Activated T-cell treated with anti-CD3 and anti-CD28 coated beads for 48 hours (primary cell): Measurements from ENCODE around the gene ANKRD33B.

Experiments
- DNase-seq: peaks from one replicate; pipeline ENCODE4 v3.0.0-alpha.2; 2020; ENCODE audit warnings: low read depth

The ANKRD33B gene

GRCh38 chr5:10579536-10580521, 16.0 kb downstream of the ANKRD33B start:
- no peak for DNase-seq

- DNase-seq, result no peak
Observed at GRCh38 chr5:10580531-10581423, 16.9 kb downstream of the ANKRD33B start.

GRCh38 chr5:10581424-10581748, 17.5 kb downstream of the ANKRD33B start:
- DNase-seq, result no peak

- DNase-seq, result no peak
Observed at GRCh38 chr5:10581867-10582511, 18.1 kb downstream of the ANKRD33B start.

GRCh38 chr5:10582512-10582897, 18.6 kb downstream of the ANKRD33B start:
- DNase-seq, result no peak

GRCh38 chr5:10583663-10584572, 20.0 kb downstream of the ANKRD33B start:
- no peak for DNase-seq

- no peak for DNase-seq
Observed at GRCh38 chr5:10584714-10585517, 21.0 kb downstream of the ANKRD33B start.

GRCh38 chr5:10585518-10585915, 21.6 kb downstream of the ANKRD33B start:
- DNase-seq, result no peak

- no peak for DNase-seq
Observed at GRCh38 chr5:10586008-10586407, 22.1 kb downstream of the ANKRD33B start.

- no peak for DNase-seq
Observed at GRCh38 chr5:10586555-10586954, 22.7 kb downstream of the ANKRD33B start.

GRCh38 chr5:10588109-10588775, 24.4 kb downstream of the ANKRD33B start:
- DNase-seq, result no peak

- DNase-seq, result no peak
Observed at GRCh38 chr5:10588779-10589447, 25.0 kb downstream of the ANKRD33B start.

- DNase-seq, result no peak
Observed at GRCh38 chr5:10590226-10590999, 26.5 kb downstream of the ANKRD33B start.

GRCh38 chr5:10591159-10591558, 27.3 kb downstream of the ANKRD33B start:
- no peak for DNase-seq

- DNase-seq, result no peak
Observed at GRCh38 chr5:10591966-10592365, 28.1 kb downstream of the ANKRD33B start.

GRCh38 chr5:10592601-10593000, 28.7 kb downstream of the ANKRD33B start:
- no peak for DNase-seq

- DNase-seq, result no peak
Observed at GRCh38 chr5:10593531-10594181, 29.8 kb downstream of the ANKRD33B start.
